Measurements from ENCODE around the gene SRPK1. TPM values are rescaled to one million over a fixed set of nuclear protein-coding genes. Genes with fewer than 3 reads are reported as not detected.
A peak's percentile ranks its signal among the peaks of the same experiment; 100 is the strongest.
"Not testable (repeated sequence)": the region's sequence is repeated elsewhere in the genome, so short reads cannot be mapped to it uniquely, and the experiment has no call there.

Gene SRPK1
- total RNA-seq, 3 donors from 2014 or later (not counting 1 experiment from before 2014, with no cell fraction given): 38.6 to 63.8 (median 43.2) TPM

GRCh38 chr6:35922139-35922554, 1.2 kb upstream of the SRPK1 start:
- no peak overlapping the region for H3K27ac ChIP-seq (ENCODE audit: low read length)
- H3K9me3 ChIP-seq (ENCODE audit: control insufficient read depth, insufficient read depth, low read length): no peaks in the 10 kb centered on the region
- no peak overlapping the region for H3K4me3 ChIP-seq (ENCODE audit: low read length)
- no peak overlapping the region for H3K27ac Mint-ChIP-seq
- no peaks in the 10 kb centered on the region for H3K36me3 ChIP-seq (ENCODE audit: control insufficient read depth, insufficient read depth, low read length)
- no peaks in the 10 kb centered on the region for H3K27me3 Mint-ChIP-seq (ENCODE audit: low read depth in 2 of 2)
- TF ChIP-seq, protein P1, sequence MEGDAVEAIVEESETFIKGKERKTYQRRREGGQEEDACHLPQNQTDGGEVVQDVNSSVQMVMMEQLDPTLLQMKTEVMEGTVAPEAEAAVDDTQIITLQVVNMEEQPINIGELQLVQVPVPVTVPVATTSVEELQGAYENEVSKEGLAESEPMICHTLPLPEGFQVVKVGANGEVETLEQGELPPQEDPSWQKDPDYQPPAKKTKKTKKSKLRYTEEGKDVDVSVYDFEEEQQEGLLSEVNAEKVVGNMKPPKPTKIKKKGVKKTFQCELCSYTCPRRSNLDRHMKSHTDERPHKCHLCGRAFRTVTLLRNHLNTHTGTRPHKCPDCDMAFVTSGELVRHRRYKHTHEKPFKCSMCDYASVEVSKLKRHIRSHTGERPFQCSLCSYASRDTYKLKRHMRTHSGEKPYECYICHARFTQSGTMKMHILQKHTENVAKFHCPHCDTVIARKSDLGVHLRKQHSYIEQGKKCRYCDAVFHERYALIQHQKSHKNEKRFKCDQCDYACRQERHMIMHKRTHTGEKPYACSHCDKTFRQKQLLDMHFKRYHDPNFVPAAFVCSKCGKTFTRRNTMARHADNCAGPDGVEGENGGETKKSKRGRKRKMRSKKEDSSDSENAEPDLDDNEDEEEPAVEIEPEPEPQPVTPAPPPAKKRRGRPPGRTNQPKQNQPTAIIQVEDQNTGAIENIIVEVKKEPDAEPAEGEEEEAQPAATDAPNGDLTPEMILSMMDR (IDR thresholded peaks at IDR 0.05): no peak
- H3K9me3 Mint-ChIP-seq: no peaks in the 10 kb centered on the region
- H3K4me3 Mint-ChIP-seq: peak overlapping the region; percentile 96
- H3K4me1 ChIP-seq (ENCODE audit: control insufficient read depth, insufficient read depth, low read length): peaks cover 10% of the 10 kb centered on the region
- H3K36me3 Mint-ChIP-seq: no peaks in the 10 kb centered on the region
- intact Hi-C loops (cut with micrococcal nuclease): no loop called here
- ATAC-seq: no peak
- peaks cover 39 to 42% of the 10 kb centered on the region in 2 donors for H3K4me1 Mint-ChIP-seq
- WGBS (ENCODE audit: insufficient coverage): 93% methylated on average over 5 of the region's 5 CpGs
- no peaks in the 10 kb centered on the region for H3K27me3 ChIP-seq (ENCODE audit: control insufficient read depth, insufficient read depth, low read length)
- no peak for DNase-seq

DNA sequence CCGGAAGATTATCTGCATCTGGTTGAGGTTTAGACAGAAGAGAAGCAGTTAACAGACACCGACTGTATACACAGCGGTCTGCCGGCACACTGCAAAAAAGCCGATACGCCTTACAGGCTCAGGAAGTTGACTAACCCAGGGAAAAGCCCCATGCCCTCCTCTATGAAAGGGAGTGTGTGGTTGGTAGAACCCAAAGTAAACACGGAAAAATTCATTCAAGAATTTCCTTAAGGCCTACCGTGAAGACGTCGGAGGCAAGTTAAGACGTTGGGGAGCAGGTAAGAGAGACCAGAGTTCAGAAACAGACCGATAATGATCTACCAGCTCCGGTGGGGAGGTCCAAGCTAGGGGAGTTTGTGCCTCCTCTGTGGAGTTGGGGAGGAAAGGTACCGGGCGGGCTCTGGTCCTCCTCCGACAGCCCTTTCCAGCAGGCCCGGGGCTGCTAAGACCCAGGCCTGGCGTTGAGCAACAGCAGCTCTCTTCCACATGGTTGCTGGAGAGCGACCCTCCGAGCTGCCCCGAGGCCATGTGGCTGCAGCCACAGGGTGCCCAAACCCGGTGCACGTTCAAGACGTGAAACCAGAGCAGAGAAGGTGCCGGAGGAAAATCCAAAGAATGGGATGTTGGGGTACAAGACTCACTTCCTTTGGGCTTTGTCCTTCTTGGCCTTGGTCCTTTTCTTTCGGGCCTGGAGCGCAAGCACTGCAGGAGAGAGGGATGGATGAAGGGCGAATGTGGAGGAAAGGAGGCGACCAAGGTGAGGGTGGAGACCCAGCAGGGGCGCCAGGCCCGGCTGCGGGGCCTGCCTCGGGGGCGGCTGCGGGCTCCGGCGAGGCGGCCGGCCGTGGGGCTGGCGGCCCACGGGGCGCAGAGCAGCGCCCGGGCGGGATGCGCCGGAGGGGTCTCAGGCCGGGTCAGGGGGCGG, 809 bp downstream of the SRPK1 start:
- no peaks in the 10 kb centered on the region for H3K27me3 Mint-ChIP-seq (ENCODE audit: low read depth in 2 of 2)
- H3K27ac Mint-ChIP-seq: peak overlapping the region; percentile 82
- TF ChIP-seq, protein P1 (IDR thresholded peaks at IDR 0.05): no peak
- DNase-seq: peak; percentile 22 to 77
- Histone ChIP-seq H3K4me1 (ENCODE audit: control insufficient read depth, insufficient read depth, low read length) (peaks cover 10% of the 10 kb centered on the region), H3K9me3 (ENCODE audit: control insufficient read depth, insufficient read depth, low read length) (no peaks in the 10 kb centered on the region), H3K36me3 (ENCODE audit: control insufficient read depth, insufficient read depth, low read length) (no peaks in the 10 kb centered on the region), H3K4me3 (ENCODE audit: low read length) (peak overlapping the region; percentile 49), H3K27ac (ENCODE audit: low read length) (peak overlapping the region; percentile 32), H3K27me3 (ENCODE audit: control insufficient read depth, insufficient read depth, low read length) (no peaks in the 10 kb centered on the region)
- WGBS (ENCODE audit: insufficient coverage): under 1% methylated on average over 50 of the region's 50 CpGs
- intact Hi-C loops (cut with micrococcal nuclease): no loop called here
- no peaks in the 10 kb centered on the region for H3K36me3 Mint-ChIP-seq
- peak overlapping the region; percentile 94 for H3K4me3 Mint-ChIP-seq
- H3K4me1 Mint-ChIP-seq: peaks cover 44% of the 10 kb centered on the region in 2 donors
- peak; percentile 56 to 70 (median 68) for ATAC-seq
- H3K9me3 Mint-ChIP-seq: no peaks in the 10 kb centered on the region

DNA sequence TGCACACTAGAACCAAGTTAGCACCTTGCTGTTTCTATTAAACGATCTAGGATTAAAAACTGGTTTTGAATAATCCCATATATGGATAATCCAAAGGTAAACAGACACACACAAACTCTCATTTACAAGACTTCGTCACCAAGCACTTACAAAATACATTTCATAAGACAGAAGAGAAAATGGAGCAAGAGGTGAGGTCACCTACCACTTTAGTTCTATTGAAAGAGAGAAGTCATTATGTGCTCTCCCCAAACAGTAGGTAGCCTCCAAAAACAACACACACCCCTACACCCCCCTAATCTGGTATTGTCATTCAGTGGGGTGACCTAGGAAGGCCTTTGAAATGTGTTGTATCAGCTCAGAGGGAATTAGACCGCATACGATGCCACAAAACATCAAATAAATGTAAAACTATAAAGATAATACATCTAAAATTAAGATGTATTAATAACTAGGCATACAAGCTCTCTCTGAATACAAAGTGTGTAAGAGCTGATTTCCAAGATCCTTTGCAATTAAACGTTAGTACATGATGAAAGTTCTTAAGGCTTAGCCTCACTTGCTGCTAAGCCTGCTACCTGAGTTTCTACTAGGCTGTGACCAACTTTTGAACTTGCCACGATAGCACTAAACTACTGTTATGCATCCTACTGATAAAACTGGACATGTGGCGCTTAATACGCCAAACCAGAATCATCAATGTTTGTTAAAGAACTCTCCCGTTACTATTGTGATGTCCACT, 1.6 kb downstream of the SRPK1 start:
- H3K4me1 ChIP-seq (ENCODE audit: control insufficient read depth, insufficient read depth, low read length): peaks cover 10% of the 10 kb centered on the region
- H3K4me3 ChIP-seq (ENCODE audit: low read length): peak overlapping the region; percentile 49
- H3K27ac ChIP-seq (ENCODE audit: low read length): peak overlapping the region; percentile 32
- peak; percentile 1 to 36 (median 8) for ATAC-seq
- Mint-ChIP-seq H3K9me3 (no peaks in the 10 kb centered on the region), H3K27me3 (ENCODE audit: low read depth in 2 of 2) (no peaks in the 10 kb centered on the region), H3K27ac (peak overlapping the region; percentile 82), H3K4me3 (peak overlapping the region; percentile 94), H3K4me1 (peaks cover 44% of the 10 kb centered on the region in 2 donors), H3K36me3 (no peaks in the 10 kb centered on the region)
- H3K9me3 ChIP-seq (ENCODE audit: control insufficient read depth, insufficient read depth, low read length): no peaks in the 10 kb centered on the region
- no peaks in the 10 kb centered on the region for H3K36me3 ChIP-seq (ENCODE audit: control insufficient read depth, insufficient read depth, low read length)
- intact Hi-C loops (cut with micrococcal nuclease): no loop called here
- TF ChIP-seq, protein P1 (IDR thresholded peaks at IDR 0.05): no peak
- H3K27me3 ChIP-seq (ENCODE audit: control insufficient read depth, insufficient read depth, low read length): no peaks in the 10 kb centered on the region
- 22% methylated on average over 6 of the region's 9 CpGs for WGBS (ENCODE audit: insufficient coverage)
- peak in 1 of 2 donors; percentile 34 for DNase-seq

DNA sequence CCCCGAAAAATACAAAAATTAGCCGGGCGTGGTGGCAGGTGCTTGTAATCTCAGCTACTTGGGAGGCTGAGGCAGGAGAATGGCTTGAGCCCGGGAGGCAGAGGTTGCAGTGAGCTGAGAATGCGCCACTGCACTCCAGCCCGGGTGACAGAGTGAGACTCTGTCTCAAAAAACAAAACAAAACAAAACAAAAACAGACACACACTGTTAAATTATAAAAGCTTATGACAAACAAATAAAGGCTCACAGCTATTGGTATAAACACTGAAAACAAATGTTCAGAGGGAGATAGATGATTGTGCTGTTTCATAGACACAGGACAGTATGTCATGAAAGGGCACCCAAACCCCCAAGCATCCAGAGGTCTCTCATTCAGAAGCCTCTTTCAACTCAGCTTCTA, 4.0 kb downstream of the SRPK1 start:
- H3K4me1 ChIP-seq (ENCODE audit: control insufficient read depth, insufficient read depth, low read length): peaks cover 10% of the 10 kb centered on the region
- H3K9me3 Mint-ChIP-seq; H3K36me3 Mint-ChIP-seq; DNase-seq; H3K36me3 ChIP-seq (ENCODE audit: control insufficient read depth, insufficient read depth, low read length); H3K27ac ChIP-seq (ENCODE audit: low read length); H3K27me3 ChIP-seq (ENCODE audit: control insufficient read depth, insufficient read depth, low read length); H3K4me3 ChIP-seq (ENCODE audit: low read length); H3K27me3 Mint-ChIP-seq (ENCODE audit: low read depth in 2 of 2); ATAC-seq; intact Hi-C loops (cut with micrococcal nuclease); H3K4me3 Mint-ChIP-seq; H3K27ac Mint-ChIP-seq; H3K9me3 ChIP-seq (ENCODE audit: control insufficient read depth, insufficient read depth, low read length): not testable (repeated sequence)
- WGBS (ENCODE audit: insufficient coverage): 92% methylated on average over 6 of the region's 6 CpGs
- peaks cover 39% of the 10 kb centered on the region in 2 donors for H3K4me1 Mint-ChIP-seq
